OCI-LY7 (cell line): ENCODE results near the gene ABCB9. TPM values are rescaled to one million over a fixed set of nuclear protein-coding genes. Genes with fewer than 3 reads are reported as not detected.

Experiments used
- BruUV-seq: library from RNA; stranded (reverse); fragments of 400-500 nt; replicated peaks from 2 replicates; lab custom pipeline; 2021; lab: Mats Ljungman, UMichigan
- CTCF ChIA-PET: fragments of 300-600 bp; sonication (Branson Sonifier 250); formaldehyde crosslinking; loops from one replicate; lab custom pipeline; 2022; ENCODE audit warnings: antibody characterized with exemption; ENCODE audit not compliant: unreplicated experiment; lab: Charles Lee
- POLR2A ChIA-PET: fragments of 300-600 bp; sonication (Branson Sonifier 250); formaldehyde crosslinking; loops from one replicate; lab custom pipeline; 2022; ENCODE audit warnings: antibody characterized with exemption; lab: Charles Lee
- DNase-seq: peaks from one replicate; pipeline ENCODE4 v3.0.0-alpha.2; 2015; ENCODE audit warnings: low spot score
- H2AFZ ChIP-seq: fragments of 200-600 bp; sonication (generic), shearing (Covaris generic); 2 replicates; pipeline ENCODE4 v1.6.1; 2014; ENCODE audit warnings: mild to moderate bottlenecking, antibody characterized with exemption, low read length, moderate library complexity
- H3K27ac ChIP-seq: fragments of 200-600 bp; sonication (generic); 2 replicates; pipeline ENCODE4 v1.5.1; 2014; ENCODE audit warnings: mixed run types, low read depth, mild to moderate bottlenecking, moderate library complexity, low read length, inconsistent platforms; ENCODE audit not compliant: poor library complexity, severe bottlenecking
- H3K36me3 ChIP-seq: fragments of 200-600 bp; sonication (generic); 2 replicates; pipeline ENCODE4 v1.6.1; 2014; ENCODE audit warnings: mild to moderate bottlenecking, antibody characterized with exemption, low read length, moderate library complexity, mixed read lengths; ENCODE audit not compliant: insufficient read depth
- H3K4me1 ChIP-seq: fragments of 200-600 bp; sonication (generic); 2 replicates; pipeline ENCODE4 v1.5.1; 2014; ENCODE audit warnings: mild to moderate bottlenecking, low read length; ENCODE audit not compliant: insufficient read depth, poor library complexity, severe bottlenecking
- H3K4me2 ChIP-seq: fragments of 200-600 bp; sonication (generic); 2 replicates; pipeline ENCODE4 v1.6.1; 2014; ENCODE audit warnings: mild to moderate bottlenecking, low read length
- H3K4me3 ChIP-seq: fragments of 200-600 bp; sonication (generic); 2 replicates; pipeline ENCODE4 v1.5.1; 2014; ENCODE audit warnings: mild to moderate bottlenecking, low read depth, low read length; ENCODE audit not compliant: poor library complexity, severe bottlenecking
- H3K79me2 ChIP-seq: fragments of 200-600 bp; sonication (generic); 2 replicates; pipeline ENCODE4 v1.6.1; 2016; ENCODE audit warnings: low read depth, mild to moderate bottlenecking, low read length, moderate library complexity, mixed read lengths; ENCODE audit not compliant: insufficient read depth
- H3K9me2 ChIP-seq: fragments of 200-600 bp; sonication (generic); 2 replicates; pipeline ENCODE4 v1.6.1; 2016; ENCODE audit warnings: mild to moderate bottlenecking, low read length, mixed read lengths; ENCODE audit not compliant: insufficient read depth
- H3K9me3 ChIP-seq: fragments of 200-600 bp; sonication (generic); 2 replicates; pipeline ENCODE4 v1.6.1; 2014; ENCODE audit warnings: mild to moderate bottlenecking, mixed run types, low read length, mixed read lengths
- H4K20me1 ChIP-seq: fragments of 200-600 bp; sonication (generic); 2 replicates; pipeline ENCODE4 v1.6.1; 2014; ENCODE audit warnings: mild to moderate bottlenecking, antibody characterized with exemption, low read length, moderate library complexity, mixed read lengths; ENCODE audit not compliant: insufficient read depth
- EZH2phosphoT487 ChIP-seq: fragments of 200-600 bp; sonication (generic); IDR thresholded peaks from 2 replicates; pipeline ENCODE4 v1.6.1; 2018; ENCODE audit warnings: low read depth, borderline replicate concordance, mild to moderate bottlenecking, mixed run types, antibody characterized with exemption, low read length, moderate library complexity, mixed read lengths
- intact Hi-C: fragments of 100-400 bp; cut with micrococcal nuclease; formaldehyde crosslinking; loops from one replicate; pipeline ENCODE4 v1.10.0; 2022; ENCODE audit not compliant: unreplicated experiment
- total RNA-seq, 2 experiments: library from RNA; depleted of rRNA in 1 of 2; stranded (reverse); fragments of >200 nt in 1 of 2; shearing (Covaris generic) in 1 of 2; gene quantifications; 2 replicates each; pipeline ENCODE4 v1.2.3, GENCODE V29; 2014 to 2022
- TF ChIP-seq, protein P1 (sequence below): fragments of 200-600 bp; sonication (generic); conservative IDR thresholded peaks from 2 replicates; pipeline ENCODE4 v1.5.1; 2014; ENCODE audit warnings: mild to moderate bottlenecking, antibody characterized with exemption, low read length, moderate library complexity, mixed read lengths

The ABCB9 gene
- total RNA-seq, 2 experiments from 2014 or later: 4.0 to 7.9 TPM

DNA sequence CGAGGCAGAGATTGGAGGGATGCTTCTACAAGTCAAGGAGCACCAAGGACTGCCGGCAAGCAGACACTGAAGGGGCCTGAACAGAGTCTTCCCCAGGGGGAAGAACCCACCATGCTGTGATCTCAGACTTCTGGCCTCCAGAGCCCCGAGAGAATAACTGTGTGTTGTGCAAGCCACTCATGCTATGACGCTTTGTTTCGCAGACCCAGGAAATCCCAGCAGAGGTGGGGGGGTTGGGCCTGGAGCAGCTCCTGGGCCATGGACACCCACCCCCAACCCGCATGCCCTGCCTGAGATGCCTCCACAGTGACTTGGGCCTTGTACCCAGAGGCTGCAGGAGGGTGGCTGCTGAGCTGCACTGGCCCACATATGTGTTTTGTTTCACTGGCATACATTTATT, 45.4 kb upstream of the ABCB9 start:
- no peaks in the 10 kb centered on the region for H3K79me2 ChIP-seq
- H3K4me2 ChIP-seq: no peak overlapping the region
- POLR2A ChIA-PET: no interaction called here
- no peak overlapping the region for H3K27ac ChIP-seq
- no peaks in the 10 kb centered on the region for H3K9me2 ChIP-seq
- no peak overlapping the region for H3K4me3 ChIP-seq
- intact Hi-C loops: no loop called here
- H4K20me1 ChIP-seq: no peaks in the 10 kb centered on the region
- no TSS peak for BruUV-seq
- CTCF ChIA-PET: no interaction called here
- no peaks in the 10 kb centered on the region for H3K9me3 ChIP-seq
- no peak overlapping the region for H2AFZ ChIP-seq
- H3K4me1 ChIP-seq: no peaks in the 10 kb centered on the region
- TF ChIP-seq, protein P1, sequence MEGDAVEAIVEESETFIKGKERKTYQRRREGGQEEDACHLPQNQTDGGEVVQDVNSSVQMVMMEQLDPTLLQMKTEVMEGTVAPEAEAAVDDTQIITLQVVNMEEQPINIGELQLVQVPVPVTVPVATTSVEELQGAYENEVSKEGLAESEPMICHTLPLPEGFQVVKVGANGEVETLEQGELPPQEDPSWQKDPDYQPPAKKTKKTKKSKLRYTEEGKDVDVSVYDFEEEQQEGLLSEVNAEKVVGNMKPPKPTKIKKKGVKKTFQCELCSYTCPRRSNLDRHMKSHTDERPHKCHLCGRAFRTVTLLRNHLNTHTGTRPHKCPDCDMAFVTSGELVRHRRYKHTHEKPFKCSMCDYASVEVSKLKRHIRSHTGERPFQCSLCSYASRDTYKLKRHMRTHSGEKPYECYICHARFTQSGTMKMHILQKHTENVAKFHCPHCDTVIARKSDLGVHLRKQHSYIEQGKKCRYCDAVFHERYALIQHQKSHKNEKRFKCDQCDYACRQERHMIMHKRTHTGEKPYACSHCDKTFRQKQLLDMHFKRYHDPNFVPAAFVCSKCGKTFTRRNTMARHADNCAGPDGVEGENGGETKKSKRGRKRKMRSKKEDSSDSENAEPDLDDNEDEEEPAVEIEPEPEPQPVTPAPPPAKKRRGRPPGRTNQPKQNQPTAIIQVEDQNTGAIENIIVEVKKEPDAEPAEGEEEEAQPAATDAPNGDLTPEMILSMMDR: no peak
- no peak for TF ChIP-seq EZH2phosphoT487
- no peaks in the 10 kb centered on the region for H3K36me3 ChIP-seq
- DNase-seq: no peak

DNA sequence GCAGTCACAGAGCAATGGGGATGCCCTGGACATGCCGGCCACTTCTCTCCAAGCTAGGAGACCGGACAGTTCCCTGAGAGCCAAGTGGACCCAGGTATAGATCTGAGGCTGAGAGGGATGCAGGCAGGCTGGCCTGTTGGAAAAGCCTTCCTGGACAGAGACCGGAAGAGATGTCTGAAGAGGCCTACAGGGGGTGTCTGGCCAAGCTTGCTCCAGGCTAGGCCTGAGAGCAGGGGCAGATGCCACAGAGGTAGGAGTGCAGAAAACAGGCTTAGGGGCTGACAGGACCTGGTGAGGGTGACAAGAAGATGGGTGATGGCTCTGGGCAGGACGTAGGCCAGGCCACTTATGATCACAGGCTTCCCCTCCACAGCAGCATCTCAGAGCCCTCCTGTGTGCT, 44.4 kb upstream of the ABCB9 start:
- Histone ChIP-seq H3K27ac (no peak overlapping the region), H3K36me3 (no peaks in the 10 kb centered on the region), H3K4me1 (no peaks in the 10 kb centered on the region), H3K9me3 (no peaks in the 10 kb centered on the region), H3K9me2 (no peaks in the 10 kb centered on the region), H3K79me2 (no peaks in the 10 kb centered on the region), H3K4me3 (no peak overlapping the region), H4K20me1 (no peaks in the 10 kb centered on the region), H3K4me2 (no peak overlapping the region), H2AFZ (no peak overlapping the region)
- ChIA-PET CTCF (no interaction called here), POLR2A (interaction anchor here (0.5 to 0.6 kb wide), 2 partner anchors 229 to 487 kb away, joined by 3 read pairs; no protein-coding TSS in a partner anchor)
- intact Hi-C loops: no loop called here
- no peak for DNase-seq
- no TSS peak for BruUV-seq
- TF ChIP-seq EZH2phosphoT487: no peak
- TF ChIP-seq, protein P1: no peak

DNA sequence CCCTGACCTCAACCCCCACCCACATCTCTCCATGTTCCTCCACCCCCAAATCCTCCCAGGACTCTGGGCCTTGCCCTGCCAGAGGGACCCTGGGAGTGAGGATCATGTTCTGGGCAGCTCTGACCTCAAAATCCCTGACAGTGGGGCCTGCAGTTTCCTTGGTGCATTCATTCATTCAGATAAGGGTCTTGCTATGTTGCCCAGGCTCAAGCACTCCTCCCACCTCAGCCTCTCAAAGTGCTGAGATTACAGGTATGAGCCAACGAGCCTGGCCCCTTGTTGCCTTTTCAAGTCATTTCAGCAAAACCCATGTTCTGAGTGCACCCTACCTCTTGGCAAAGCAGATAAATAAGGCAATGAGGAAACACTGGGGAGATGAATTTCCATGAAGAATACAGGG, 43.8 kb upstream of the ABCB9 start:
- H4K20me1 ChIP-seq: no peaks in the 10 kb centered on the region
- no peak overlapping the region for H3K4me3 ChIP-seq
- no peaks in the 10 kb centered on the region for H3K9me2 ChIP-seq
- H3K9me3 ChIP-seq: no peaks in the 10 kb centered on the region
- no peaks in the 10 kb centered on the region for H3K36me3 ChIP-seq
- no peak overlapping the region for H2AFZ ChIP-seq
- ChIA-PET CTCF (no interaction called here), POLR2A (interaction anchor here (0.5 to 0.6 kb wide), 2 partner anchors 229 to 488 kb away, joined by 3 read pairs; no protein-coding TSS in a partner anchor)
- H3K27ac ChIP-seq: no peak overlapping the region
- H3K4me1 ChIP-seq: no peaks in the 10 kb centered on the region
- DNase-seq: no peak
- no peak overlapping the region for H3K4me2 ChIP-seq
- TF ChIP-seq EZH2phosphoT487: no peak
- TF ChIP-seq, protein P1: no peak
- H3K79me2 ChIP-seq: no peaks in the 10 kb centered on the region
- no TSS peak for BruUV-seq
- intact Hi-C loops: no loop called here
